HepG2 (cell line): Measurements from ENCODE around the gene TRIM22. TPM values are rescaled to one million over a fixed set of nuclear protein-coding genes. Genes with fewer than 3 reads are reported as not detected.

Experiments
- ATAC-seq: fragments of 200-7000 bp; cut with Tn5 transposase; 3 replicates; pipeline ENCODE4 v1.9.1; 2020; ENCODE audit warnings: mild to moderate bottlenecking, moderate library complexity
- Bru-seq: library from RNA; stranded (reverse); fragments of 400-500 nt; gene quantifications from one replicate; lab custom pipeline; 2021; lab: Mats Ljungman, UMichigan
- BruChase-seq, 2 experiments: library from RNA; stranded (reverse); fragments of 400-500 nt; gene quantifications; one replicate each; lab custom pipeline; 2021; lab: Mats Ljungman, UMichigan
- BruUV-seq: library from RNA; stranded (reverse); fragments of 400-500 nt; replicated peaks from 2 replicates; lab custom pipeline; 2021; lab: Mats Ljungman, UMichigan
- CTCF ChIA-PET: fragments of 300-600 bp; formaldehyde crosslinking; extraction: SDS; loops from one replicate; lab custom pipeline; 2021; ENCODE audit warnings: low total read pairs, inconsistent platforms, low intra/inter-chr PET ratio; lab: Yijun Ruan, JAX
- POLR2A ChIA-PET: fragments of 350-600 bp; sonication (Branson Sonifier 250); formaldehyde crosslinking; loops from one replicate; lab custom pipeline; 2020; ENCODE audit warnings: antibody characterized with exemption, inconsistent platforms; lab: Yijun Ruan, JAX
- DNase-seq: peaks from one replicate; pipeline ENCODE4 v3.0.0-alpha.2; 2015; ENCODE audit warnings: low spot score
- FAIRE-seq: peaks from 3 replicates; lab custom pipeline; 2011; peaks lifted over from hg19 to GRCh38; lab: Jason Lieb, UNC
- H2AFZ ChIP-seq: one replicate; pipeline ENCODE4 v1.6.1; 2011; ENCODE audit warnings: low read length, inconsistent platforms
- H3K27ac ChIP-seq: fragments of 300-600 bp; 3 replicates; pipeline ENCODE4 v1.8.0; 2011; ENCODE audit warnings: mixed run types, mild to moderate bottlenecking, mixed read lengths, low read length, inconsistent platforms; ENCODE audit not compliant: insufficient read depth; ENCODE audit errors: extremely low read length
- H3K27me3 ChIP-seq, 2 experiments: fragments of 200-600 bp in 1 of 2; 2 replicates in 1 of 2; 3 replicates in 1 of 2; pipeline versions ENCODE4 v1.6.0 to v1.8.0; 2011; ENCODE audit warnings: low read length in 2 of 2, mild to moderate bottlenecking in 2 of 2, moderate library complexity in 2 of 2, inconsistent platforms in 1 of 2; ENCODE audit not compliant: insufficient read depth in 2 of 2, control insufficient read depth in 1 of 2
- H3K36me3 ChIP-seq, 2 experiments: fragments of 200-600 bp in 1 of 2; replicated peaks in 1 of 2; 2 replicates in 1 of 2; 3 replicates in 1 of 2; pipeline versions ENCODE4 v1.5.1 to v1.8.0; 2011; ENCODE audit warnings: low read length in 2 of 2, inconsistent platforms in 1 of 2; ENCODE audit not compliant: insufficient read depth in 2 of 2, control insufficient read depth in 1 of 2
- H3K4me1 ChIP-seq: 2 replicates; pipeline ENCODE4 v1.5.1; 2012; ENCODE audit warnings: low read length, inconsistent platforms; ENCODE audit not compliant: insufficient read depth
- H3K4me2 ChIP-seq: 2 replicates; pipeline ENCODE4 v1.6.0; 2011; ENCODE audit warnings: low read depth, low read length, inconsistent platforms
- H3K4me3 ChIP-seq, 3 experiments: fragments of 200-600 bp in 1 of 3; sonication (generic), shearing (Covaris generic) in 1 of 3; replicated peaks in 1 of 3; 2 replicates each; pipeline ENCODE4 v1.5.1; 2011 to 2016; ENCODE audit warnings: low read length in 3 of 3, inconsistent platforms in 2 of 3, low read depth in 2 of 3, mild to moderate bottlenecking in 2 of 3, control low read depth in 1 of 3, mixed read lengths in 1 of 3; ENCODE audit not compliant: insufficient read depth in 1 of 3
- H3K79me2 ChIP-seq: one replicate; pipeline ENCODE4 v1.6.1; 2011; ENCODE audit warnings: low read length, inconsistent platforms; ENCODE audit not compliant: insufficient read depth
- H3K9ac ChIP-seq: 2 replicates; pipeline ENCODE4 v1.6.0; 2011; ENCODE audit warnings: mild to moderate bottlenecking, low read depth, low read length, inconsistent platforms; ENCODE audit not compliant: insufficient read depth
- H3K9me3 ChIP-seq: 2 replicates; pipeline ENCODE4 v1.5.1; 2012; ENCODE audit warnings: mild to moderate bottlenecking, low read length
- H4K20me1 ChIP-seq: 2 replicates; pipeline ENCODE4 v1.6.0; 2011; ENCODE audit warnings: inconsistent platforms, mild to moderate bottlenecking, low read length, moderate library complexity; ENCODE audit not compliant: insufficient read depth
- DPF2 ChIP-seq: sonication (generic); formaldehyde crosslinking; IDR thresholded peaks from 2 replicates; pipeline ENCODE4 v1.4.0; 2020; ENCODE audit warnings: mild to moderate bottlenecking, low read depth, missing genetic modification reagents, borderline replicate concordance
- EHMT2 ChIP-seq: fragments of 200-600 bp; sonication (generic); IDR thresholded peaks from 2 replicates; pipeline ENCODE4 v1.7.0; 2017; ENCODE audit warnings: antibody characterized with exemption, low read depth, low read length, borderline replicate concordance
- ESRRA ChIP-seq: sonication (generic); formaldehyde crosslinking; IDR thresholded peaks from 2 replicates; pipeline ENCODE4 v1.5.1; 2020; ENCODE audit warnings: mild to moderate bottlenecking, low read depth, missing genetic modification reagents
- HDAC1 ChIP-seq: sonication (generic); formaldehyde crosslinking; IDR thresholded peaks from 2 replicates; pipeline ENCODE4 v1.5.1; 2020; ENCODE audit warnings: mild to moderate bottlenecking, missing genetic modification reagents
- JARID2 ChIP-seq: sonication (generic); formaldehyde crosslinking; IDR thresholded peaks from 2 replicates; pipeline ENCODE4 v1.8.1; 2023; ENCODE audit warnings: missing genetic modification reagents, inconsistent platforms; ENCODE audit not compliant: insufficient replicate concordance
- MED13 ChIP-seq: sonication (generic); formaldehyde crosslinking; IDR thresholded peaks from 2 replicates; pipeline ENCODE4 v1.5.0; 2020; ENCODE audit warnings: missing genetic modification reagents
- RBM39 ChIP-seq: fragments of 200-400 bp; formaldehyde crosslinking; IDR thresholded peaks from one replicate; pipeline ENCODE4 v1.6.1; 2018; ENCODE audit warnings: antibody characterized with exemption, mild to moderate bottlenecking, low read depth, low read length; ENCODE audit not compliant: poor library complexity, severe bottlenecking
- SETDB1 ChIP-seq: sonication (generic); formaldehyde crosslinking; IDR thresholded peaks from 2 replicates; pipeline ENCODE4 v1.5.1; 2020; ENCODE audit warnings: missing genetic modification reagents, mild to moderate bottlenecking, borderline replicate concordance
- ZFP36L2 ChIP-seq: sonication (generic); formaldehyde crosslinking; IDR thresholded peaks from 2 replicates; pipeline ENCODE4 v1.4.0; 2020; ENCODE audit warnings: missing genetic modification reagents
- ZNF446 ChIP-seq: sonication (generic); formaldehyde crosslinking; IDR thresholded peaks from 2 replicates; pipeline ENCODE4 v1.5.0; 2020; ENCODE audit warnings: mild to moderate bottlenecking, missing genetic modification reagents
- ZSCAN31 ChIP-seq: sonication (generic); formaldehyde crosslinking; IDR thresholded peaks from 2 replicates; pipeline ENCODE4 v1.5.0; 2020; ENCODE audit warnings: low read depth, mild to moderate bottlenecking, missing genetic modification reagents
- WGBS: methylation state at CpG from one replicate; pipeline ENCODE4 v1.1.6; 2017; ENCODE audit warnings: low lambda C conversion rate; 5-methylcytosine and 5-hydroxymethylcytosine counted together
- in situ Hi-C: cut with HindIII; loops from 2 replicates; pipeline ENCODE4 v1.10.0; 2017; ENCODE audit warnings: low pct_unique_long_range_greater_than_20kb; ENCODE audit not compliant: extremely low pct_ligation_motif_present
- intact Hi-C: fragments of 100-400 bp; cut with micrococcal nuclease; formaldehyde crosslinking; loops from one replicate; pipeline ENCODE4 v1.10.0; 2022; ENCODE audit not compliant: unreplicated experiment
- long read RNA-seq, 2 experiments: library from RNA in 1 of 2; library from polyadenylated mRNA in 1 of 2; stranded (forward) in 1 of 2; unstranded in 1 of 2; transcript quantifications; one replicate each; pipeline ENCODE4 v2.0.0, GENCODE V29; 2019 to 2022
- polyA minus RNA-seq, 3 experiments: library from RNA; depleted of rRNA, polyadenylated mRNA; stranded (reverse); fragments of >200 nt; gene quantifications; 2 replicates each; pipeline ENCODE4 v1.2.3, GENCODE V29; 2011; ENCODE audit warnings: low replicate concordance in 1 of 3
- polyA plus RNA-seq, 8 experiments: library from polyadenylated mRNA; depleted of rRNA in 3 of 8; stranded (reverse) in 7 of 8; unstranded in 1 of 8; fragments of >200 nt; fragmentation: Illumina TruSeq in 4 of 8; extraction: Trizol in 4 of 8; gene quantifications; 2 replicates each; pipeline versions ENCODE4 v1.2.1 to v1.2.3, GENCODE V29; 2011 to 2016; ENCODE audit warnings: low read depth in 4 of 8, missing spikeins in 1 of 8, mixed read lengths in 1 of 8; ENCODE audit not compliant: insufficient read depth in 1 of 8
- total RNA-seq, 5 experiments: library from RNA; depleted of rRNA; stranded (reverse); fragments of >200 nt; fragmentation: Illumina TruSeq; extraction: Trizol; gene quantifications; 2 replicates each; pipeline ENCODE4 v1.2.3, GENCODE V29; 2016; ENCODE audit warnings: low read depth in 1 of 5
- TF ChIP-seq, protein P1 (sequence below): sonication (generic); formaldehyde crosslinking; IDR thresholded peaks from 2 replicates; pipeline ENCODE4 v1.5.0; 2020; ENCODE audit warnings: missing genetic modification reagents, mild to moderate bottlenecking, borderline replicate concordance
- TF ChIP-seq, protein P2 (sequence below): sonication (generic); formaldehyde crosslinking; IDR thresholded peaks from 2 replicates; pipeline ENCODE4 v1.8.1; 2023; ENCODE audit warnings: mild to moderate bottlenecking, missing genetic modification reagents, borderline replicate concordance

The TRIM22 gene, protein sequence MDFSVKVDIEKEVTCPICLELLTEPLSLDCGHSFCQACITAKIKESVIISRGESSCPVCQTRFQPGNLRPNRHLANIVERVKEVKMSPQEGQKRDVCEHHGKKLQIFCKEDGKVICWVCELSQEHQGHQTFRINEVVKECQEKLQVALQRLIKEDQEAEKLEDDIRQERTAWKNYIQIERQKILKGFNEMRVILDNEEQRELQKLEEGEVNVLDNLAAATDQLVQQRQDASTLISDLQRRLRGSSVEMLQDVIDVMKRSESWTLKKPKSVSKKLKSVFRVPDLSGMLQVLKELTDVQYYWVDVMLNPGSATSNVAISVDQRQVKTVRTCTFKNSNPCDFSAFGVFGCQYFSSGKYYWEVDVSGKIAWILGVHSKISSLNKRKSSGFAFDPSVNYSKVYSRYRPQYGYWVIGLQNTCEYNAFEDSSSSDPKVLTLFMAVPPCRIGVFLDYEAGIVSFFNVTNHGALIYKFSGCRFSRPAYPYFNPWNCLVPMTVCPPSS
- total RNA-seq (2016; rRNA removed; fragmentation: Illumina TruSeq; extraction: Trizol) (2.2 and 2.4 TPM in 2 replicates), polyA plus RNA-seq (2011; rRNA removed) (3.2 and 3.4 TPM in 2 replicates), polyA minus RNA-seq (2011; rRNA and poly(A)+ RNA removed; ENCODE audit: low replicate concordance) (0.37 and 2.1 TPM in 2 replicates), Bru-seq, nascent RNA (percentile 34 among the genes with signal in this experiment), BruChase-seq, experiment 1, labeled RNA remaining after a 6-hour chase (percentile 45 among the genes with signal in this experiment), BruChase-seq, experiment 2, labeled RNA remaining after a 2-hour chase (percentile 38 among the genes with signal in this experiment)
- 0.18 TPM in 1 of 2 replicates, not detected in the other for total RNA-seq (2016; cell fraction: cytosol; rRNA removed; fragmentation: Illumina TruSeq; extraction: Trizol; ENCODE audit: low read depth)
- 2.5 and 2.9 TPM in 2 replicates for total RNA-seq (2016; cell fraction: insoluble cytoplasmic fraction; rRNA removed; fragmentation: Illumina TruSeq; extraction: Trizol)
- 0.43 and 0.59 TPM in 2 replicates for total RNA-seq (2016; cell fraction: membrane; rRNA removed; fragmentation: Illumina TruSeq; extraction: Trizol)
- total RNA-seq (2016; cell fraction: nucleus; rRNA removed; fragmentation: Illumina TruSeq; extraction: Trizol), result 2.6 and 3.7 TPM in 2 replicates
- 0.63 and 1.5 TPM in 2 replicates for polyA plus RNA-seq (2011; cell fraction: cytosol; rRNA removed)
- 4.6 and 7.1 TPM in 2 replicates for polyA plus RNA-seq (2011; cell fraction: nucleus; rRNA removed)
- 1.5 and 4.6 TPM in 2 replicates for polyA plus RNA-seq (2012)
- polyA plus RNA-seq (2016; cell fraction: cytosol; fragmentation: Illumina TruSeq; extraction: Trizol; ENCODE audit: low read depth), result 0.10 and 0.29 TPM in 2 replicates
- polyA plus RNA-seq (2016; cell fraction: insoluble cytoplasmic fraction; fragmentation: Illumina TruSeq; extraction: Trizol; ENCODE audit: low read depth), result 1.6 and 2.4 TPM in 2 replicates
- polyA plus RNA-seq (2016; cell fraction: membrane; fragmentation: Illumina TruSeq; extraction: Trizol; ENCODE audit: low read depth), result 0.16 and 0.17 TPM in 2 replicates
- polyA plus RNA-seq (2016; cell fraction: nucleus; fragmentation: Illumina TruSeq; extraction: Trizol; ENCODE audit: insufficient read depth, low read depth), result 4.4 and 5.1 TPM in 2 replicates
- 0.70 and 0.99 TPM in 2 replicates for polyA minus RNA-seq (2011; cell fraction: cytosol; rRNA and poly(A)+ RNA removed)
- 3.3 and 7.7 TPM in 2 replicates for polyA minus RNA-seq (2011; cell fraction: nucleus; rRNA and poly(A)+ RNA removed)
- long read RNA-seq, experiment 1, result 0 reads
- long read RNA-seq, experiment 2, result 0 reads

DNA sequence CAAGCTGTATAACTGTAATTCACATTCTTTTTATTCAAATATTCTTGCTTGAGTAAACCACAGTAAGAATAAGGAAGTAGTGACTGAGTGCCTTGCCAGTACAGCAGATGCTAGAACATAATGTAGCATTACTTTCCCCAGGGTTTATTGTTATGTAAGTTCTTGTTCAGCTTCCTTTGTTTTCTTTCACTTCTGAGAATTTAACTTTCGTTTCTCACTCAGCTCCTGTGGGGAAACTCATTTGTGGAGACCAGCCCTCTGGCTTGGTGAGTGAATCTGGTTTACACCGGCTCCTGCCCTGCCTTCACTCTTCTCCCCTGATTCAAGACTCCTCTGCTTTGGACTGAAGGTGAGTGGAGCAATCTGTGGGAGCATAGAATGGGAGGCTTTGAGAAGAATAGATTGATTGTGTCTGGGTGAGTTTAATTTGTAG, at the start of gene TRIM22:
Gene TRIM22 (plus strand): TSS at position 240 of the 433 bp plus-strand sequence. CDS start 6,443 bp downstream, outside the sequence.
- no peaks in the 10 kb centered on the region; a peak in 1 of 5 replicates for H3K27me3 ChIP-seq
- H3K36me3 ChIP-seq, result no peaks in the 10 kb centered on the region
- ATAC-seq, result no peak
- intact Hi-C loops (no loop called here), in situ Hi-C loops (loop anchor here (10.0 kb wide), 1 partner anchor 115 kb away; the partner anchor contains the start of gene OR52N2)
- no peaks in the 10 kb centered on the region for H3K79me2 ChIP-seq
- BruUV-seq, result no TSS peak
- no peak within 1 kb of the TSS for H3K27ac ChIP-seq
- no peak for FAIRE-seq
- no peak for DNase-seq
- no peak within 1 kb of the TSS for H2AFZ ChIP-seq
- H3K9ac ChIP-seq, result no peak within 1 kb of the TSS
- no peaks in the 10 kb centered on the region for H3K9me3 ChIP-seq
- no peak within 1 kb of the TSS; the same call in 1 of the 2 replicates for H3K4me2 ChIP-seq
- ChIA-PET POLR2A (no interaction called here), CTCF (no interaction called here)
- no peaks in the 10 kb centered on the region for H4K20me1 ChIP-seq
- no peak within 1 kb of the TSS for H3K4me3 ChIP-seq
- H3K4me1 ChIP-seq, result no peaks in the 10 kb centered on the region
- 43% methylated on average over 2 of the region's 2 CpGs for WGBS
- TF ChIP-seq ZNF446 (no peak), EHMT2 (no peak), ESRRA (no peak), ZSCAN31 (CRISPR knock-in tag) (no peak), MED13 (no peak), ZFP36L2 (CRISPR knock-in tag) (no peak), DPF2 (CRISPR knock-in tag) (no peak), RBM39 (no peak), SETDB1 (CRISPR knock-in tag) (no peak), JARID2 (CRISPR knock-in tag) (no peak), HDAC1 (CRISPR knock-in tag) (no peak)
- TF ChIP-seq, protein P1, sequence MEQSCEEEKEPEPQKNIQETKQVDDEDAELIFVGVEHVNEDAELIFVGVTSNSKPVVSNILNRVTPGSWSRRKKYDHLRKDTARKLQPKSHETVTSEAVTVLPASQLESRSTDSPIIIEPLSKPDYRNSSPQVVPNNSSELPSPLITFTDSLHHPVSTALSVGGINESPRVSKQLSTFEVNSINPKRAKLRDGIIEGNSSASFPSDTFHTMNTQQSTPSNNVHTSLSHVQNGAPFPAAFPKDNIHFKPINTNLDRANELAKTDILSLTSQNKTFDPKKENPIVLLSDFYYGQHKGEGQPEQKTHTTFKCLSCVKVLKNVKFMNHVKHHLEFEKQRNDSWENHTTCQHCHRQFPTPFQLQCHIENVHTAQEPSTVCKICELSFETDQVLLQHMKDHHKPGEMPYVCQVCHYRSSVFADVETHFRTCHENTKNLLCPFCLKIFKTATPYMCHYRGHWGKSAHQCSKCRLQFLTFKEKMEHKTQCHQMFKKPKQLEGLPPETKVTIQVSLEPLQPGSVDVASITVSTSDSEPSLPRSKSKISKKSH, result no peak
- TF ChIP-seq, protein P2, sequence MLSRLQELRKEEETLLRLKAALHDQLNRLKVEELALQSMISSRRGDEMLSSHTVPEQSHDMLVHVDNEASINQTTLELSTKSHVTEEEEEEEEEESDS (CRISPR knock-in tag), result no peak
